NCI-H2107 treated with DMSO at 0.1 percent for 48 hours (cell line): ENCODE results near the gene MSRB1.
"Not testable (repeated sequence)": the region's sequence is repeated elsewhere in the genome, so short reads cannot be mapped to it uniquely, and the experiment has no call there.

Source experiments
- DNase-seq: peaks from one replicate; lab custom pipeline; 2025; ENCODE audit not compliant: unreplicated experiment; lab: John Stamatoyannopoulos, UW

MSRB1 gene

GRCh38 chr16:1903845-1904840, 38.9 kb downstream of the MSRB1 start:
- DNase-seq: no peak

- DNase-seq: no peak
These were observed 39.8 kb downstream of the MSRB1 start for GRCh38 chr16:1903220-1903574.

GRCh38 chr16:1902547-1903219, 40.3 kb downstream of the MSRB1 start:
- no peak for DNase-seq

GRCh38 chr16:1900452-1900774, 42.6 kb downstream of the MSRB1 start:
- DNase-seq: no peak

GRCh38 chr16:1899641-1900451, 43.2 kb downstream of the MSRB1 start:
- peak; percentile 80 for DNase-seq

- DNase-seq: not testable (repeated sequence)
These were observed 45.3 kb downstream of the MSRB1 start for GRCh38 chr16:1897692-1898091.

GRCh38 chr16:1895949-1896675, 46.9 kb downstream of the MSRB1 start:
- no peak for DNase-seq

- DNase-seq: no peak
These were observed 47.9 kb downstream of the MSRB1 start for GRCh38 chr16:1895068-1895467.

- peak; percentile 90 for DNase-seq
These were observed 52.3 kb downstream of the MSRB1 start for GRCh38 chr16:1890708-1891050.

- peak; percentile 27 for DNase-seq
These were observed 52.8 kb downstream of the MSRB1 start for GRCh38 chr16:1890024-1890707.
